BLaER1 treated with 17β-estradiol and CSF1 and Interleukin-3, amounts not matched to agents 10 nM and 100 nM (cell line): ENCODE measurements around the gene GALNT18.
A peak's percentile ranks its signal among the peaks of the same experiment; 100 is the strongest.

Experiments
- H3K27ac ChIP-seq, 11 experiments: shearing (Covaris generic); formaldehyde crosslinking; 2 replicates each; pipeline ENCODE4 v1.8.1; 2022
- H3K27me3 ChIP-seq, 11 experiments: shearing (Covaris generic); formaldehyde crosslinking; 2 replicates each; pipeline ENCODE4 v1.8.1; 2022
- H3K36me3 ChIP-seq, 11 experiments: shearing (Covaris generic); formaldehyde crosslinking; 2 replicates each; pipeline ENCODE4 v1.8.1; 2022
- H3K4me1 ChIP-seq, 10 experiments: shearing (Covaris generic); formaldehyde crosslinking; 2 replicates each; pipeline ENCODE4 v1.8.1; 2022
- H3K4me2 ChIP-seq, 11 experiments: shearing (Covaris generic); formaldehyde crosslinking; 2 replicates each; pipeline ENCODE4 v1.8.1; 2022
- H3K4me3 ChIP-seq, 10 experiments: shearing (Covaris generic); formaldehyde crosslinking; 2 replicates each; pipeline ENCODE4 v1.8.1; 2022
- H3K9ac ChIP-seq, 11 experiments: shearing (Covaris generic); formaldehyde crosslinking; 2 replicates each; pipeline ENCODE4 v1.8.1; 2022
- H3K9me3 ChIP-seq, 11 experiments: shearing (Covaris generic); formaldehyde crosslinking; replicated peaks in 1 of 11; 2 replicates each; pipeline ENCODE4 v1.8.1; 2022
- H4K20me1 ChIP-seq, 11 experiments: shearing (Covaris generic); formaldehyde crosslinking; 2 replicates each; pipeline ENCODE4 v1.8.1; 2022
- Cebpa-rat ChIP-seq, 11 experiments: shearing (Covaris generic); IDR thresholded peaks; 2 replicates each; pipeline ENCODE4 v1.8.1; 2022

Gene GALNT18

DNA sequence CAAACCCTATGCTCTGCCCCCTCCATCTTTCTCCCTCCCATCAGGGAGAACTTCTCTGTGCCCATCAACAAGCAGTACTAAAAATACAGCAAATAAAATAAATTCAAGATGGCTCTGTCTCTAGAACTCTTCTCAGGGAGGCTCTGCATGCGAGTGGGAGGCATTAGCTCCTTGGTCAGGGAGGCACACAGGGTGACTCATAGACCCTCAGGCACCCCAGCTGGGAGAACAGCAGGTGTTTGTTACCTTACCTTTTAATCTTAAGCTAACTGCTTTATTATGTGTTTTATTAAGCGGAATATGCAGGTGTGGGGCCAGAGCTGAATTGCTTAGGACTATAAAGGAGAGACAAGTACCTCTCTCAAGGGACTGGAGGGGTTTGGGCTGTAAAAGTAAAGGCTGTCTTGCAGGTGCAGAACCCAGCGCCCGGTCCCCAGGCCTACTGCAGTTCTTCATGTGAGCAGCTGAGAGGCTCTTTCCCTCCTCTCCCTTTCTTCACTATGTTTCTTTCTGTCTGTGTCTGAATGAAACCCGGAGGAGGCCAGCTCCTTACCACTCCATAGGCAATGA, 289.6 kb downstream of the GALNT18 start:
- Histone ChIP-seq H3K4me1 (peaks cover 0 to 7% (median 5%) of the 10 kb centered on the region in 10 experiments; a peak in 14 of 20 replicates), H3K9ac (no peak overlapping the region), H3K27me3 (no peaks in the 10 kb centered on the region), H3K36me3 (no peaks in the 10 kb centered on the region), H3K4me3 (no peak overlapping the region), H4K20me1 (no peaks in the 10 kb centered on the region; a peak in 1 of 22 replicates), H3K4me2 (no peak overlapping the region), H3K27ac (no peak overlapping the region), H3K9me3 (no peaks in the 10 kb centered on the region)
- no peak for TF ChIP-seq Cebpa-rat (IDR thresholded peaks at IDR 0.05)

DNA sequence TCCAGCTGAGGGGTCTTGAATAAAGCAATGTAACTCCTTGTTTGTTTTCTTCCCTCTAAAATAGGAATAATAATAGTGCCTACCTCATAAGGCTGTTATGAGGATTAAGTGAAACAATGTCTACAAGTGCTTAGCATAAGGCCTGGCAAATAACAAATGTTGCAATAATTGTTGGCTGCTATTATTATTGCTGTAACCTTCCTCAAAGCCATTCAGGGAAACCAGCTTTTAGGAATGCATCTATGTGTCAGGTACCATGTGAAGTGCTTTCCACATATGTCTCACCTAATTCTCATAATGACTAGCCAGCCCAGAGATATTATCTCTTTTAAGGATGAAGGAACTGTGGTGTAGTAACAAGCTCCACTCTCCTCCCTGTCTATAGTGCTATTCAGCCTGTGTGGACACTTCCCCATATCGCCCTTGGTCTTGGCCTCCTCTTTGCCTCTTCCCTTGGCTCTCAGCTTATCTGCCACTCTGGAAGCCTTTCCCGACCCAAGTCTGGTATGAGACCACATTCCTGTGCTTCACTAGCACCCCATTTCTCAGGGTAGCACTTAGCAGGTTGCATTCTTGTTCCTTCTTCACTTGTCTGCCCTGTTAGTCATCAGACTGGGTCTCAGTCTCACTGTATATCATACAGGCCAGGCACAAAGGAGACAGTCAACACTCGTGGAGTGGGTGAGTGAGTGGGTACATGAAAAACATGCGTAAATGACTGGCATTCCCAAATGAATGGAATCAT, 292.6 kb downstream of the GALNT18 start:
- H3K27ac ChIP-seq: no peak overlapping the region
- no peak overlapping the region for H3K4me2 ChIP-seq
- H3K4me1 ChIP-seq: peaks cover 0 to 14% (median 11%) of the 10 kb centered on the region in 10 experiments; a peak in 14 of 20 replicates
- TF ChIP-seq Cebpa-rat (IDR thresholded peaks at IDR 0.05): no peak
- no peaks in the 10 kb centered on the region for H3K36me3 ChIP-seq
- no peaks in the 10 kb centered on the region for H3K27me3 ChIP-seq
- no peaks in the 10 kb centered on the region; a peak in 1 of 22 replicates for H4K20me1 ChIP-seq
- no peak overlapping the region for H3K4me3 ChIP-seq
- H3K9ac ChIP-seq: no peak overlapping the region
- no peaks in the 10 kb centered on the region for H3K9me3 ChIP-seq

DNA sequence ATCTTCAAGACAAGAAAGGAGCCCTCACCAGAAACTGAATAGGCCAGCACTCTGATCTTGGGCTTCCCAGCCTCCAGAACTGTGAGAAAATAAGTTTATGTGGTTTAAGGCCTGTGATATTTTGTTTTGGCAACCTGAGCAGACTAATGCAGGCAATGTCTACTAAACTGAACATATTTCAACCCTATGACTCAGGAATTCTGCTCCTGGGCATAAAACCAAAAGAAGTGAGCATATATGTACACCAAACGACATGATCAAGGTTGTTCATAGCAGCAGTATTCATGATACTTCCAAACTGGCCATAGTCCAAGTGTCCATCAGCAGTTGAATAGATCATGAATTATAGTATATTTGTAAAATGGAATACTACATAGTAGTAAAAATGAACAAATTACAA, 297.7 kb downstream of the GALNT18 start:
- peaks cover 5 to 16% (median 12%) of the 10 kb centered on the region in 10 experiments for H3K4me1 ChIP-seq

DNA sequence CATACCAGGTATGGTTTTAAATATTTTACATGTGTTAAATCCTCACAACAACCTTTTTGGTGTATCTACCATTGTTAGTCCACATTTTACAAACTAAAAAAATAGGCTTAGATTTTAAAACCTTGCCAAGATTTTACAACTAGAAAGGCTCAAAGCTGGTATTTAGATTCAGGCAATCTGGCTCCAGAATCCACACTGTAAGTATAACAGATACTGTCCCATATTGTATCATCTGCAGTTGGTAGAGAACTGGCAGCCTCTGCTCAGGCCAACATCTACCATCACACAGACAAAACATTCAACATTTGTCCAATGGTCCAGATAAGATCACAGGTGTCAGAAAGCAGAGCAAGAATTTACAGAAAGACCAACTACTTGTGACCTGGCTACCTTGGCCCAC, 299.7 kb downstream of the GALNT18 start:
- H4K20me1 ChIP-seq: no peaks in the 10 kb centered on the region
- H3K27ac ChIP-seq: no peak overlapping the region
- H3K4me2 ChIP-seq: no peak overlapping the region
- peaks cover 4 to 20% (median 6%) of the 10 kb centered on the region in 10 experiments for H3K4me1 ChIP-seq
- H3K36me3 ChIP-seq: no peaks in the 10 kb centered on the region
- no peaks in the 10 kb centered on the region for H3K27me3 ChIP-seq
- peaks cover 0 to 18% (median 5%) of the 10 kb centered on the region in 11 experiments; a peak in 9 of 22 replicates for H3K9me3 ChIP-seq
- H3K9ac ChIP-seq: no peak overlapping the region
- no peak for TF ChIP-seq Cebpa-rat (IDR thresholded peaks at IDR 0.05)
- H3K4me3 ChIP-seq: no peak overlapping the region

More for the DNA sequence above, 297.7 kb downstream of the GALNT18 start:
- TF ChIP-seq Cebpa-rat (IDR thresholded peaks at IDR 0.05): no peak
- H4K20me1 ChIP-seq: no peaks in the 10 kb centered on the region
- H3K9ac ChIP-seq: no peak overlapping the region
- peaks cover 0 to 18% (median 5%) of the 10 kb centered on the region in 11 experiments; a peak in 9 of 22 replicates for H3K9me3 ChIP-seq
- H3K4me2 ChIP-seq: no peak overlapping the region
- no peak overlapping the region for H3K4me3 ChIP-seq
- no peak overlapping the region for H3K27ac ChIP-seq
- no peaks in the 10 kb centered on the region for H3K27me3 ChIP-seq
- no peaks in the 10 kb centered on the region for H3K36me3 ChIP-seq

DNA sequence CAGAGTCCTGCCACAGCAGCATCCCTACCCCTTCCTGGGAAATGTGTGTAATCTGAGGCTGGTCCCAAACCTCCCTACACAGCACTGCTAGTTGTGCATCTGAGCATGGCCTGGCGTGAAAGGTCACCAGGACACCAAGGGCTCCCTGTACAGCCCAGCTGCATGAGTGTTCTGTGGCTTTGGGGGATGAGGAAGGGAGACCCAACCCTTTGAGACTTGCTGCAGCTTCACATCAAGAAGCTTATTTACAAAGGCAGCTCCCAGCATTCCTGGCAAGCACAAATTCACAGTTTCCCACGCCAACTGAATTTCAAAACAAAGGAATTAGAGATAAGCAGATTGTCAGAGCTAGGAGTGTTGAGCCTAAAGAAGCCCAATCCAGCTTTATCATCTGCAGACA, 301.0 kb downstream of the GALNT18 start:
- Histone ChIP-seq H3K4me3 (no peak overlapping the region), H3K4me1 (peaks cover 0 to 20% (median 0%) of the 10 kb centered on the region in 10 experiments; a peak in 8 of 20 replicates), H4K20me1 (no peaks in the 10 kb centered on the region), H3K4me2 (no peak overlapping the region), H3K27me3 (no peaks in the 10 kb centered on the region), H3K9ac (no peak overlapping the region), H3K9me3 (peaks cover 0 to 18% (median 5%) of the 10 kb centered on the region in 11 experiments; a peak in 9 of 22 replicates), H3K27ac (no peak overlapping the region), H3K36me3 (no peaks in the 10 kb centered on the region)
- no peak for TF ChIP-seq Cebpa-rat (IDR thresholded peaks at IDR 0.05)

DNA sequence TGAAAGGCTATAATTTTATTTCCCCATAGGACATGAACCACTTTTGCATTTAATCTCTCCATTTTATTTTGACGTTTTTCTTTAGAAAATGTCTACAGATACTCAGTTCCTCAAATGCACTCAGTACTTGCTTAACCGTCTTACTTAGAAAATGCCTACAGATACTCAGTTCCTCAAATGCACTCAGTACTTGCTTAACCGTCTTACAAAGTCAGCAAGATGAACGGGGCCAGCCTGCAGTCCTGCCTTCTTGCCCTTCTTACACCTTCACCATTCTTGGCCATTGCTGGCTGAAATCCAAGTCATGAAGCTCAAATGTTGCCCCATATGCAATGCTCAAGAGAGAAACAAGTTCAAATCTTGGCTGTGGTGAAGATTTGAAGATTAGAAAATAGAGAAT, 302.8 kb downstream of the GALNT18 start:
- H3K36me3 ChIP-seq: no peaks in the 10 kb centered on the region
- no peak overlapping the region for H3K4me3 ChIP-seq
- H3K4me2 ChIP-seq: peak overlapping the region in 4 of 11 experiments; percentile 12 to 57 (median 54); a peak in 7 of 22 replicates
- no peak overlapping the region for H3K9ac ChIP-seq
- no peaks in the 10 kb centered on the region for H3K27me3 ChIP-seq
- no peaks in the 10 kb centered on the region for H4K20me1 ChIP-seq
- peaks cover 0 to 18% (median 5%) of the 10 kb centered on the region in 11 experiments; a peak in 9 of 22 replicates for H3K9me3 ChIP-seq
- TF ChIP-seq Cebpa-rat (IDR thresholded peaks at IDR 0.05): peak in 3 of 11 experiments; percentile 26 to 40 (median 32); a peak in 2 of 22 replicates
- H3K27ac ChIP-seq: peak overlapping the region in 4 of 11 experiments; percentile 3 to 68 (median 60); a peak in 6 of 22 replicates
- H3K4me1 ChIP-seq: peaks cover 0 to 20% (median under 1%) of the 10 kb centered on the region in 10 experiments; a peak in 9 of 20 replicates

DNA sequence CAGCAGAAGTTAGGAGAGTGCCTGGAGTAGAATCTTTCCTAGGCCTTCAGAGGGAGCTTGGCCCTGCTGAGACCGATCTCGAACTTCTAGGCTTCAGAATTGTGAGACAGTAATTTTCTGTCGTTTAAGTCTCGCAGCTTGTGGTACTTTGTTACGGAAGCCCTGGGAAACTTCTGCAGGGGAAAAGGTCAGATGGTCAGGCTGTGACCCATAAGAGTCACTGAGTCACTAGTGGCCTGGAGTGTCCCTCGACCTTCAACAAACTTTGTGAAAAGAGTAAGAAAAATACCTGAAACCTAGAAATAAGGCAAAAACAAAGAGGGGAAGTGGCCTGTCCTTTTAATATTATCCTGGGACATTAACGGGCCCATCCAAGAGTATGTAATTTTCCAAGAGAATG, 303.3 kb downstream of the GALNT18 start:
- H3K9me3 ChIP-seq: peaks cover 0 to 18% (median 5%) of the 10 kb centered on the region in 11 experiments; a peak in 9 of 22 replicates
- TF ChIP-seq Cebpa-rat (IDR thresholded peaks at IDR 0.05): no peak
- H3K36me3 ChIP-seq: no peaks in the 10 kb centered on the region
- peak overlapping the region in 1 of 11 experiments; percentile 26; a peak in 1 of 22 replicates for H3K9ac ChIP-seq
- H3K27me3 ChIP-seq: no peaks in the 10 kb centered on the region
- no peak overlapping the region for H3K4me3 ChIP-seq
- H3K27ac ChIP-seq: peak overlapping the region in 4 of 11 experiments; percentile 3 to 68 (median 60); a peak in 6 of 22 replicates
- peaks cover 0 to 25% (median 3%) of the 10 kb centered on the region in 10 experiments; a peak in 10 of 20 replicates for H3K4me1 ChIP-seq
- H3K4me2 ChIP-seq: peak overlapping the region in 4 of 11 experiments; percentile 12 to 57 (median 54); a peak in 6 of 22 replicates
- no peaks in the 10 kb centered on the region for H4K20me1 ChIP-seq

DNA sequence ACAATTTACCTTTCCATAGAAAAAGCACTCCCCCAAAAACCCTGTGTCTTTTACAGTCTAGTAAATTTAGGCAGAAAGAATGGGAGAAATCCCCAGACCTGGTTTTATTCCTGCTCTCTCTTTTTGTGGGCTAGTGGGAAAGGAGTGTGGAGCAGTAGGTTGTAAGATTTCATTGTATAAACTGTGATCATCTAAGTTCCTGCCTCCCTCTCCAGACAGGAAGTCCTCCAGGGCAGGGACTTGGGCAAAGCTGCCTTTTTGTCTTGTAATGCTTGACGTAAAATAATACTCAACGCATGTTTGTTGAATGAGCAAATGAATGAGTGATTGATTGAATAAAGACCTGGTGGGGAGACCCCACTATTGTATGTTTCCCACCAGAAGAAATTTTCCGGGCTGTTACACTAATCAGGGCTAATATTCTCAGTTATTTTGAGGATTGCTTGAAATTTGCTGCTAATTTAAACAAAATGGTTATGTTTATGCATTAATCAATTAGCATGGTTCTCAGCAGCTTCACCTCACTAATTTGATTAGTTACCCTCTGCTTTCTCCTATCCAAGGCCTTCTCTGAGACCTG, 305.1 kb downstream of the GALNT18 start:
- Histone ChIP-seq H3K27ac (no peak overlapping the region), H3K9ac (no peak overlapping the region), H3K4me1 (peaks cover 0 to 42% (median 17%) of the 10 kb centered on the region in 10 experiments; a peak in 16 of 20 replicates), H3K36me3 (no peaks in the 10 kb centered on the region), H3K27me3 (no peaks in the 10 kb centered on the region), H3K4me3 (no peak overlapping the region), H3K9me3 (peaks cover 0 to 10% (median 2%) of the 10 kb centered on the region in 11 experiments; a peak in 7 of 22 replicates), H3K4me2 (no peak overlapping the region), H4K20me1 (no peaks in the 10 kb centered on the region)
- no peak for TF ChIP-seq Cebpa-rat (IDR thresholded peaks at IDR 0.05)
